Neural progenitor cell (in vitro differentiated cells): Measurements from ENCODE around the gene MBTPS2.

Experiments used
- EZH2 ChIP-seq: fragments of 200-600 bp; sonication (generic); IDR thresholded peaks from 2 replicates; pipeline ENCODE4 v1.6.1; 2017; ENCODE audit warnings: antibody characterized with exemption, mild to moderate bottlenecking, moderate library complexity
- EZH2phosphoT487 ChIP-seq: fragments of 200-600 bp; sonication (generic); IDR thresholded peaks from 2 replicates; pipeline ENCODE4 v1.6.1; 2017; ENCODE audit warnings: antibody characterized with exemption
- TF ChIP-seq, protein P1 (sequence below): fragments of 200-600 bp; sonication (generic); IDR thresholded peaks from 2 replicates; pipeline ENCODE4 v1.5.1; 2017; ENCODE audit warnings: antibody characterized with exemption, mild to moderate bottlenecking

DNA sequence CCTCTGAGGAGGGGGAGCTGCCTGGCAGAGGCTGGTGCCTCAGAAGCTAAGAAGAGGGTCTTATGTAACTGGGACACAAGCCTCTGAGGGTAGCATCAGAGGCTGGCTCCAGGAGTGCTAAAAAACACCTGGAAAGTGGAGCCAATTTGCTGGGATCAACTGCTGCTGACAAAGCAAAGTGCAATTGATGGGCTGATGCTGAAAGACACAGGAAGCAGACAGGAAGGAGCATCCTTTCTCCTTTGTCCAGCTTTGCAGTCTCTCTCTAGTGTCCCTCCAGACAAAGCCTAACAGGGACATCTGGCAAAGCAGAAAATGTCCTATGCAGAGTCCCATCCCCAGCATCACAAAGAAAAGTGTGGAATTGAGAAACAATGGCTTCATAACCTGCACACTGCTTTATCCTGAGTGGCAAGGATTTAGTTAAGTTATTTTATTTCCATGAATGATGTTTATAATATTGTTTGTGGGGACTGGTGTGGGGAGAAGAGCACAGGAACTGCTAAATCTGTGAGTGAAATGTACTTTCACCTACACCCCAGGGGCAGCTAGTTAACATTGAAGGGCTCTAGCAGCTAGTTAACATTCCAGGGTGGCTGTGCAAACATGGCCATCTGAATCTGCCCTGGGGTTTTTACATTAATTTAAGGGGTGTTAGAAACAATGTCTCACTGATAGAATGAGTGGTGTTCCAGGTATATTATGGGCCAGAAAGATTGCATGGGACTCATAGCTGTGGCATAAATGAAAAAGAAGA is 25.6 kb upstream of the MBTPS2 start:
- TF ChIP-seq, protein P1, sequence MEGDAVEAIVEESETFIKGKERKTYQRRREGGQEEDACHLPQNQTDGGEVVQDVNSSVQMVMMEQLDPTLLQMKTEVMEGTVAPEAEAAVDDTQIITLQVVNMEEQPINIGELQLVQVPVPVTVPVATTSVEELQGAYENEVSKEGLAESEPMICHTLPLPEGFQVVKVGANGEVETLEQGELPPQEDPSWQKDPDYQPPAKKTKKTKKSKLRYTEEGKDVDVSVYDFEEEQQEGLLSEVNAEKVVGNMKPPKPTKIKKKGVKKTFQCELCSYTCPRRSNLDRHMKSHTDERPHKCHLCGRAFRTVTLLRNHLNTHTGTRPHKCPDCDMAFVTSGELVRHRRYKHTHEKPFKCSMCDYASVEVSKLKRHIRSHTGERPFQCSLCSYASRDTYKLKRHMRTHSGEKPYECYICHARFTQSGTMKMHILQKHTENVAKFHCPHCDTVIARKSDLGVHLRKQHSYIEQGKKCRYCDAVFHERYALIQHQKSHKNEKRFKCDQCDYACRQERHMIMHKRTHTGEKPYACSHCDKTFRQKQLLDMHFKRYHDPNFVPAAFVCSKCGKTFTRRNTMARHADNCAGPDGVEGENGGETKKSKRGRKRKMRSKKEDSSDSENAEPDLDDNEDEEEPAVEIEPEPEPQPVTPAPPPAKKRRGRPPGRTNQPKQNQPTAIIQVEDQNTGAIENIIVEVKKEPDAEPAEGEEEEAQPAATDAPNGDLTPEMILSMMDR, result no peak
- no peak for TF ChIP-seq EZH2
- no peak for TF ChIP-seq EZH2phosphoT487
